ENCODE data around the gene URAD.

The URAD gene

GRCh38 chr13:27971776-27972477 lies 16.6 kb downstream of the URAD start:
- in situ Hi-C loops (cut with MboI; ENCODE audit: low sequenced_read_pairs): loop anchor here (25.0 kb wide), 2 partner anchors 135 to 585 kb away; no protein-coding TSS in a partner anchor

- in situ Hi-C loops (cut with MboI; ENCODE audit: low sequenced_read_pairs): loop anchor here (25.0 kb wide), 2 partner anchors 134 to 584 kb away; no protein-coding TSS in a partner anchor
These were observed 17.3 kb downstream of the URAD start for GRCh38 chr13:27971236-27971645.

- in situ Hi-C loops (cut with MboI; ENCODE audit: low sequenced_read_pairs): loop anchor here (25.0 kb wide), 2 partner anchors 133 to 583 kb away; no protein-coding TSS in a partner anchor
These were observed 17.9 kb downstream of the URAD start for GRCh38 chr13:27970382-27971235.

GRCh38 chr13:27969866-27970229 lies 18.6 kb downstream of the URAD start:
- in situ Hi-C loops (cut with MboI; ENCODE audit: low sequenced_read_pairs): loop anchor here (25.0 kb wide), 2 partner anchors 133 to 583 kb away; no protein-coding TSS in a partner anchor

- in situ Hi-C loops (cut with MboI; ENCODE audit: low sequenced_read_pairs): loop anchor here (25.0 kb wide), 2 partner anchors 132 to 582 kb away; no protein-coding TSS in a partner anchor
These were observed 19.2 kb downstream of the URAD start, which contains the start of gene CDX2 for GRCh38 chr13:27969082-27969865. CDX2 (minus strand) TSS chr13:27969315; CDS start chr13:27969006, 309 bp downstream.

GRCh38 chr13:27968316-27969081 lies 20.0 kb downstream of the URAD start:
- in situ Hi-C loops (cut with MboI; ENCODE audit: low sequenced_read_pairs): loop anchor here (25.0 kb wide), 2 partner anchors 131 to 581 kb away; no protein-coding TSS in a partner anchor

- in situ Hi-C loops (cut with MboI; ENCODE audit: low sequenced_read_pairs): loop anchor here (25.0 kb wide), 2 partner anchors 131 to 581 kb away; no protein-coding TSS in a partner anchor
These were observed 20.7 kb downstream of the URAD start for GRCh38 chr13:27967736-27968315.

- in situ Hi-C loops (cut with MboI; ENCODE audit: low sequenced_read_pairs): loop anchor here (25.0 kb wide), 2 partner anchors 130 to 580 kb away; no protein-coding TSS in a partner anchor
These were observed 21.2 kb downstream of the URAD start for GRCh38 chr13:27967203-27967735.

GRCh38 chr13:27966641-27967202 lies 21.8 kb downstream of the URAD start:
- in situ Hi-C loops (cut with MboI; ENCODE audit: low sequenced_read_pairs): loop anchor here (25.0 kb wide), 2 partner anchors 129 to 579 kb away; no protein-coding TSS in a partner anchor

GRCh38 chr13:27965740-27966640 lies 22.5 kb downstream of the URAD start:
- in situ Hi-C loops (cut with MboI; ENCODE audit: low sequenced_read_pairs): loop anchor here (25.0 kb wide), 2 partner anchors 129 to 579 kb away; no protein-coding TSS in a partner anchor

GRCh38 chr13:27965343-27965739 lies 23.2 kb downstream of the URAD start:
- in situ Hi-C loops (cut with MboI; ENCODE audit: low sequenced_read_pairs): loop anchor here (25.0 kb wide), 2 partner anchors 128 to 578 kb away; no protein-coding TSS in a partner anchor

GRCh38 chr13:27964741-27965323 lies 23.7 kb downstream of the URAD start:
- in situ Hi-C loops (cut with MboI; ENCODE audit: low sequenced_read_pairs): loop anchor here (25.0 kb wide), 2 partner anchors 128 to 578 kb away; no protein-coding TSS in a partner anchor

- in situ Hi-C loops (cut with MboI; ENCODE audit: low sequenced_read_pairs): loop anchor here (25.0 kb wide), 2 partner anchors 127 to 577 kb away; no protein-coding TSS in a partner anchor
These were observed 24.3 kb downstream of the URAD start for GRCh38 chr13:27964206-27964605.

GRCh38 chr13:27963491-27963890 lies 25.0 kb downstream of the URAD start:
- in situ Hi-C loops (cut with MboI; ENCODE audit: low sequenced_read_pairs): loop anchor here (25.0 kb wide), 2 partner anchors 126 to 576 kb away; no protein-coding TSS in a partner anchor

GRCh38 chr13:27962982-27963381 lies 25.5 kb downstream of the URAD start:
- in situ Hi-C loops (cut with MboI; ENCODE audit: low sequenced_read_pairs): loop anchor here (25.0 kb wide), 2 partner anchors 126 to 576 kb away; no protein-coding TSS in a partner anchor

- in situ Hi-C loops (cut with MboI; ENCODE audit: low sequenced_read_pairs): loop anchor here (25.0 kb wide), 2 partner anchors 125 to 575 kb away; no protein-coding TSS in a partner anchor
These were observed 26.2 kb downstream of the URAD start for GRCh38 chr13:27962128-27962841.

All from HL-60/S4 (cell line).